ENCODE results near the gene TBL1Y.

GRCh38 chrY:6894496-6894895 is 16.0 kb upstream of the TBL1Y start:
- TF ChIP-seq, protein P1, sequence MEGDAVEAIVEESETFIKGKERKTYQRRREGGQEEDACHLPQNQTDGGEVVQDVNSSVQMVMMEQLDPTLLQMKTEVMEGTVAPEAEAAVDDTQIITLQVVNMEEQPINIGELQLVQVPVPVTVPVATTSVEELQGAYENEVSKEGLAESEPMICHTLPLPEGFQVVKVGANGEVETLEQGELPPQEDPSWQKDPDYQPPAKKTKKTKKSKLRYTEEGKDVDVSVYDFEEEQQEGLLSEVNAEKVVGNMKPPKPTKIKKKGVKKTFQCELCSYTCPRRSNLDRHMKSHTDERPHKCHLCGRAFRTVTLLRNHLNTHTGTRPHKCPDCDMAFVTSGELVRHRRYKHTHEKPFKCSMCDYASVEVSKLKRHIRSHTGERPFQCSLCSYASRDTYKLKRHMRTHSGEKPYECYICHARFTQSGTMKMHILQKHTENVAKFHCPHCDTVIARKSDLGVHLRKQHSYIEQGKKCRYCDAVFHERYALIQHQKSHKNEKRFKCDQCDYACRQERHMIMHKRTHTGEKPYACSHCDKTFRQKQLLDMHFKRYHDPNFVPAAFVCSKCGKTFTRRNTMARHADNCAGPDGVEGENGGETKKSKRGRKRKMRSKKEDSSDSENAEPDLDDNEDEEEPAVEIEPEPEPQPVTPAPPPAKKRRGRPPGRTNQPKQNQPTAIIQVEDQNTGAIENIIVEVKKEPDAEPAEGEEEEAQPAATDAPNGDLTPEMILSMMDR (conservative IDR thresholded peaks at IDR 0.05; ENCODE audit: low read depth, low read length), result no peak
- TF ChIP-seq EZH2 (IDR thresholded peaks at IDR 0.05; ENCODE audit: borderline replicate concordance, low read depth, low read length, poor library complexity, severe bottlenecking), result no peak

Measured in A673 (cell line).